Fibroblast of the conjunctiva (primary cell): ENCODE data around the gene RPUSD4.

Experiments used
- DNase-seq: peaks from one replicate; pipeline ENCODE4 v3.0.0-alpha.2; 2010; ENCODE audit warnings: low read depth

Gene RPUSD4

GRCh38 chr11:126212089-126212660 is 725 bp upstream of the RPUSD4 start:
- DNase-seq = no peak

GRCh38 chr11:126210871-126211235 is 597 bp downstream of the RPUSD4 start:
- DNase-seq = no peak

GRCh38 chr11:126207896-126208295 is 3.6 kb downstream of the RPUSD4 start:
- DNase-seq = no peak

- DNase-seq = no peak
Observed at GRCh38 chr11:126205359-126205758, 6.1 kb downstream of the RPUSD4 start.

DNA sequence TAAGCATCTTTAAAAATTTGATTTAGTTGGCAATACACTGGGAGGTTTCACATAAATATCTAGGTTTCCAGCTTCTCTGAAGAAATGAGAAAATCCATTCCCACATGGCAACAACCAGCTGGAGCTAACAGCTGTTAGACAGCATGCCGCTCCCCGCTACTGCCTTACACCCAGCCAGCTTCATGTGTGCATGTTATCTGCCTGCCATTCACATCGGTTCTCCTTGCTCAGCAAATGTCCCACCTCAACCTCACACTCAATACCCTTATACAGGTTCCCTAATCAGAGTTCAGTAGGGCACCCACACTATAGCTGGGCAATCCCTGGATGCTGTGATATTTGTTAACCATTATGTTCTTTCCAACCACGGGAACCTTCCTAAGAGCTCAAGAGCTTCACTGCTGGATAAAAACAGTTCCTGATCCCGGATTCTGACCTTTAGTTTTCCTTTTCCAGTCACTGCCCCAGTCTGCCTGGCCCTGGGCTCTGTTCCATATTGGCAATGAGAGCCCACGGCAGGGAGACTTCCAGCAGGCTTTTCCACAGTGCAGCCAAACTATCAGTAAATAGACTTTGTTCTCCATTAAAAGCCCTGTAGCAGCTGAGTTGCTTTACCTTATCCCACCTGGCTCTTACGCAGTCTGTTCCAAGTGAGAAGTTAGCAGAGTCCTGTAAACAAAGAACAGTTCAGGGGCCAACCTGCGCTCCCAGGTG is 8.6 kb downstream of the RPUSD4 start:
- DNase-seq = no peak

DNA sequence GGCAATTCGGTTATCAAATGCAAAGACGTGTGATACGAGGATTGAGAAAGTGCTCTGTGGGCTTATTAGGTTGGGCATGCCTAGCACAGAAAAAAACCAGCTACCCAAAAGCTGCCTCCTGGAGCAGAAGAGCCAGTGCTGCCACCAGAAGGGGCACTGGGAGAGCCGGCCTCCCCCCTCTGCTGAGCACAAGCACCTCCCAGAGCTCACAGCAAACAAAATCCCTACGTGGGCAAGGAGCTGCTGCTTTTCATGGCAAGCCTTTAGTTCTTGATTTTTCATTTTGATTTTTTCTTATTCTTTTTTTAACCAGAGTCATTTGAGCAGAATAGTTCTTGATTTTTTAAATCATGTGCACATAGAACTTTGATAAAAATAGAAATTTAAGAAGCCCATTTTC is 12.8 kb downstream of the RPUSD4 start:
- no peak for DNase-seq

DNA sequence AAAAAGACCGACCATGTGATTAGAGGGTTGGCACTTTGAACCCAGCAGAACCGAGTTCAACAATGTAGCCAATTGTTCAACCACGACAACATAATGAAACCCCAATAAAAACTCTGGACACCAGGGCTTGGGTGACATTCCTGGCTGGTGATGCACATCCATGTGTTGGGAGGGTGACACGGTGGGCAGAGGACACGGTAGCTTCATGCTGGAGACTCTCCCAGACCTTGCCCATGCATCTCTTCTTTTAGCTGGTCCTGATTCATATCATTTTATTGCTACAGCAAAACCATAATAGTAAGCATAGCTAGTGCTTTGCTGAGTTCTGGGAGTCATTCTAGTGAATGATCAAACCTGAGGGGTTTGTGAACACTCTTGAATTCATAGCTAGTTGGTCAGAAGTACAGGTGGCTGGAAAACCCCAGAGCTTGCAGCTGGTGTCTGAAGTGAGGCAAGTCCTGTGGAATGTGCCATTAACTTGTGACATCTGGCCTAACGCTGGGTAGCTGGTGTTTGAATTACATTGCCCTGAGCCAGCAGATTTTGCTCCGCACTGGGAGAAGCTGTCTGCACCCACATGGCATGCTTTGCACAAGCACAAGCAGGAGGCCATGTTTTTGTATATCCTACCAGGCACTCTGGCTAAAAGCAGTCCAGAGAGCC is 14.0 kb downstream of the RPUSD4 start:
- DNase-seq = no peak

DNA sequence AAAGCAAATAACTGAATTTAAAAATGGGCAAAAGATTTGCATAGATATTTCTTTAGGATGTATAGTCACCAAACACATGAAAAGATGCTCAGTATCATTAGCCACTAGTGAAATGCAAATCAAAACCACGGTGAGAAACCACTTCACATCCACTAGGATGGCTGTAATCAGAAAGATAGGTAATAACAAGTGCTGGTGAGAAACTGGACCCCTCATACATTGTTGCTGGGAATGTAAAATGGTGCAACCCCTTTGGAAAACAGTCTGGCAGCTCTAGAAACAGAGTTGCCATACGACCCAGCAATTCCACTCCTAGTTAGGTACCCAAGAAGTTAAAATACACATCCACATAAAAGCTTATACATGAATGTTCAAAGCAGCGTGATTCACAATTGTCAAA is 16.3 kb downstream of the RPUSD4 start:
- no peak for DNase-seq

- peak; percentile 18 for DNase-seq
Observed at GRCh38 chr11:126194121-126194543, 17.3 kb downstream of the RPUSD4 start.

DNA sequence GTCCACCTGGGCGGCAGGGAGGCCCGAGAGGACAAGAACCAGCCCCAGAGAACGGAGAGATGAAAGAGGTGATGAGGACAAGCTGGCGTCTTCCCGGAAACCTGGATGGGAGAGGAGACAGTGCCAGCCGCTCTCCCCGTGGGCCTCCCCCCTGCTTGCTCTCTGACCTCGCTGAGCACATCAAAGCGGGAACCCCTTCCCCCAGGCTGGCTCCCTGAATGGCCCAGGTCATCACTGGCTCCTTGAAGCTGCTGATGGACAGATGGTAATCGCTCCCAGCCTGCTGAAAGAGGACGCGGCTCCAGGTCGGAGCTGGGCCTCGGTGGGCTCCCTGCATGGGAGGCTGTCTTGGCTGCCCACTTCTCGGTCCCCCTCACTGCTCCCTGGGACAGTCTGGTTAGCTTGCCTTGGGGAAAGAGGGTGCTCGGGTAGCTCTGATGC is 18.4 kb downstream of the RPUSD4 start:
- no peak for DNase-seq

- DNase-seq = no peak
Observed at GRCh38 chr11:126192361-126192760, 19.1 kb downstream of the RPUSD4 start.

- no peak for DNase-seq
Observed at GRCh38 chr11:126191379-126192073, 19.9 kb downstream of the RPUSD4 start.

GRCh38 chr11:126190792-126191191 is 20.7 kb downstream of the RPUSD4 start:
- DNase-seq = no peak

GRCh38 chr11:126189109-126189929 is 22.1 kb downstream of the RPUSD4 start:
- no peak for DNase-seq

DNA sequence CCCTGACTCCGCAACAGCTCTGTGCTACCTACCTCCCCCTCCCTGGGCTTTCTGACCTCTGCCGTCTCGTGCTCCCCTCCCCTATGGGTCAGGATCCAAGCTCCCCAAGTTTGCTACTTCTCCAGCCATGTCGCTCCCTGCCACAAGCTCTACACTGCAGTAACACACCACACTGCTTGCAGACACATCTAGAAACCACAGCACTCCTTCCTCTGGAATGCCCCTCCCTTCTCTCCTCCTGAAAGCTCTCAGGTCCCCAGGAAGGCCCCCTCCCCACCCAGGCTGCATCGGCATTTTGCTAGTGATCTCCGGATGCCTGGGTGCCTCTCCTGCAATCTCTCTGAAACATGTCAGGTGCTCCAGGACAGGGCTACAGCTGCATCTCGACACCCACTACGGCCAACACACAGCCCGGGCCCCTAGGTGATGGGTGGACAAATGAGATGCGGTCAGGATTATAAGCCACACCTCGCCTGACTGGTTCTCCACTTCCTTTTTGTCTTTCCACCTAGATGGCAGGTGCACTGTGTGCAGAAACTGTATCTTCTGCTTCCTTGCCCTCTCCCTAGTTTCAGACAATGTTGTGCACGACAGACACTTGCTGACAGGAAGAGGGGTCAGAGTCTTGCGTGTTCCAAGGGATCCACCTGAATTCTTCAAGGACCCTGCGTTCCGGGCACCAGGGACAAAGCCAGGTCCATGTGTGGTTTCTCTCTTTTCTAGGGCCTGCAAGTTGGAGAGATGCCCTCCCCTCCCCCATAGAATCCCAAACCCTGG is 22.9 kb downstream of the RPUSD4 start:
- DNase-seq = no peak

DNA sequence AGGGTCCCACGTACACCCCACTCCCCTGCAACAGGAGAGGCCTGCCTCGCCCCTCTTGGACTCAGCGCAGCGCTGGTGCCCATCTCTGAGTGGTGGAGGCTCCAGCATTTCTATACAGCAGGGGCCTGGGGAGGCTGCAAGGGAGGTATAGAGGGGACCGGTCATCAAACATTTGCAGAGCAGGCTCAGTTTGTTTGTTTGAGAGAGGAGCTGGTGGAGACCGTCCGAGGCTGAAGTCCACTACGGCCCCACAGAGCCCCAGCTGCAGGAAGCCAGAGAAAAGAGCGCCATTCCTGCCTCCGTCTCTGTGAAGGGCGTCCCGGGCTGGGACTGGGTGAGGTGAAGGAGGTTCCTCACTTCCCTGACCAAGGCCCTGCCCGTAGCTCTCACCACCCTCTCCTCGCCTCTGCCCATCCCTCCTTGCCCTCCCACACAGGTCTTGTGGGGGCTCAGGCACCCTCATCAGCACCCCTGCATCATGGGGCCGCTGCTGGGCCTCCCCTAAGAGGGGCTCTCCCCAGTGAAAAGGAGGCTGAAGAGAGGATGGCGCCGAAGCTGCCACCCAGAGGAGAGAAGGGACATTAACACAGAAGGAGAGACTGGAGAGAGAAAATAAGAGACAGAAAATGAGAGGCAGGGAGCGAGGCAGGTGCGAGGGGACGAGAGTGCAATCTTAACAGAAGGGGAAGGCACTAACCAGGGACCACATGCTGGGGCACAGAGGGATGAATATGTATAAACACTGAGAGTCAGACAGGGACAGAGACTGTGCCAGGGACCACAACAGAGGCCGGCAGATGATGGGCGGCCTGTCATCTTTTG is 24.5 kb downstream of the RPUSD4 start:
- DNase-seq = no peak

- no peak for DNase-seq
Observed at GRCh38 chr11:126186025-126186698, 25.3 kb downstream of the RPUSD4 start.

- DNase-seq = no peak
Observed at GRCh38 chr11:126185259-126186024, 26.0 kb downstream of the RPUSD4 start.
